Measurements from ENCODE around the gene GRIA4. TPM values are rescaled to one million over a fixed set of nuclear protein-coding genes. Genes with fewer than 3 reads are reported as not detected.

GRIA4 gene
- total RNA-seq, 3 donors from 2014 or later (not counting 1 experiment from before 2014, with no cell fraction given) = not detected

DNA sequence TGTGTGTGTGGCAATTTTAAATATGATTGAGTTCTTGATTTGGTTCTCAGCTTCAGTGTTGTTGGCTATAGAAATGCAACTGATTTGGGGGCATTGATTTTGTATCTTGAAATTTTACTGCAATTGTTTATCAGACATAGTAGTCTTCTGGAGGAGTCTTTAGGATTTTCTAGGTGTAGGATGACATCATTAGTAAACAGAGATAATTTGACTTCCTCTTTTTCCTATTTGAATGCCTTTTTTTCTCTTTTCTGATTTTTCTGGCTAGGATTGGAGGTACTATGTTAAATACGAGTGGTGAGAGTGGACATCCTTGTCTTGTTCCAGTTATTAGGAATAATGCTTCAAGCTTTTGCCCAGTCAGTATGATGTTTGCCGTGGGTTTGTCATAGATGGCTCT, 287.3 kb downstream of the GRIA4 start:
- H3K27ac ChIP-seq (ENCODE audit: low read length) = no peak overlapping the region
- peaks cover 2 to 6% of the 10 kb centered on the region in 2 donors for H3K9me3 Mint-ChIP-seq
- H3K27me3 Mint-ChIP-seq (ENCODE audit: low read depth in 2 of 2) = no peaks in the 10 kb centered on the region
- H3K9me3 ChIP-seq (ENCODE audit: control insufficient read depth, insufficient read depth, low read length) = no peaks in the 10 kb centered on the region
- DNase-seq (no peak), ATAC-seq (no peak)
- H3K4me3 Mint-ChIP-seq = no peak overlapping the region
- no peaks in the 10 kb centered on the region for H3K27me3 ChIP-seq (ENCODE audit: control insufficient read depth, insufficient read depth, low read length)
- no peaks in the 10 kb centered on the region for H3K4me1 Mint-ChIP-seq
- 91% methylated on average over 2 of the region's 2 CpGs for WGBS (ENCODE audit: insufficient coverage)
- intact Hi-C loops (cut with micrococcal nuclease) = no loop called here
- H3K36me3 ChIP-seq (ENCODE audit: control insufficient read depth, insufficient read depth, low read length) = no peaks in the 10 kb centered on the region
- no peak overlapping the region for H3K27ac Mint-ChIP-seq
- H3K4me1 ChIP-seq (ENCODE audit: control insufficient read depth, insufficient read depth, low read length) = no peaks in the 10 kb centered on the region
- no peaks in the 10 kb centered on the region for H3K36me3 Mint-ChIP-seq
- H3K4me3 ChIP-seq (ENCODE audit: low read length) = no peak overlapping the region
- TF ChIP-seq, protein P1, sequence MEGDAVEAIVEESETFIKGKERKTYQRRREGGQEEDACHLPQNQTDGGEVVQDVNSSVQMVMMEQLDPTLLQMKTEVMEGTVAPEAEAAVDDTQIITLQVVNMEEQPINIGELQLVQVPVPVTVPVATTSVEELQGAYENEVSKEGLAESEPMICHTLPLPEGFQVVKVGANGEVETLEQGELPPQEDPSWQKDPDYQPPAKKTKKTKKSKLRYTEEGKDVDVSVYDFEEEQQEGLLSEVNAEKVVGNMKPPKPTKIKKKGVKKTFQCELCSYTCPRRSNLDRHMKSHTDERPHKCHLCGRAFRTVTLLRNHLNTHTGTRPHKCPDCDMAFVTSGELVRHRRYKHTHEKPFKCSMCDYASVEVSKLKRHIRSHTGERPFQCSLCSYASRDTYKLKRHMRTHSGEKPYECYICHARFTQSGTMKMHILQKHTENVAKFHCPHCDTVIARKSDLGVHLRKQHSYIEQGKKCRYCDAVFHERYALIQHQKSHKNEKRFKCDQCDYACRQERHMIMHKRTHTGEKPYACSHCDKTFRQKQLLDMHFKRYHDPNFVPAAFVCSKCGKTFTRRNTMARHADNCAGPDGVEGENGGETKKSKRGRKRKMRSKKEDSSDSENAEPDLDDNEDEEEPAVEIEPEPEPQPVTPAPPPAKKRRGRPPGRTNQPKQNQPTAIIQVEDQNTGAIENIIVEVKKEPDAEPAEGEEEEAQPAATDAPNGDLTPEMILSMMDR (IDR thresholded peaks at IDR 0.05) = no peak

DNA sequence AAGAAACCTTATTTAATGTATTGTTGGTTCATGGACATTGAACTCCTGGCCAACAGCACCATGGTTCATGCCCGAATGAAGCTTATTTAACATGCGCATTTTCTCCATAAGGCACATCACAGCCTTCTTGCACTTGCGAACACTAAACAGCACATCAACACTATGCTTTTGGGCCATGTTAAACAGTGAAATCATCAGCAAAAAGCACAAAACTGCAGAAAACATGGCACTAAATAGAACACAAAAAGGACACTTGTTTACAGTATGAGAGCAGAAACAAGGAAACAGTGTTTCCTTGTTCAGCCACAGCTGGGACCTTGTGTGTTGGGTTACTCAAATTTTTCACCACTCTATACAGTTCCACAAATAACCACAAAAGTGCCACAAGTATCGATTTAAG, 289.9 kb downstream of the GRIA4 start:
- TF ChIP-seq, protein P1 (IDR thresholded peaks at IDR 0.05) = no peak
- H3K27ac Mint-ChIP-seq = no peak overlapping the region
- H3K4me1 Mint-ChIP-seq = no peaks in the 10 kb centered on the region
- intact Hi-C loops (cut with micrococcal nuclease) = no loop called here
- Histone ChIP-seq H3K4me3 (ENCODE audit: low read length) (no peak overlapping the region), H3K4me1 (ENCODE audit: control insufficient read depth, insufficient read depth, low read length) (no peaks in the 10 kb centered on the region), H3K9me3 (ENCODE audit: control insufficient read depth, insufficient read depth, low read length) (no peaks in the 10 kb centered on the region), H3K27me3 (ENCODE audit: control insufficient read depth, insufficient read depth, low read length) (no peaks in the 10 kb centered on the region), H3K27ac (ENCODE audit: low read length) (no peak overlapping the region), H3K36me3 (ENCODE audit: control insufficient read depth, insufficient read depth, low read length) (no peaks in the 10 kb centered on the region)
- 90% methylated on average over 3 of the region's 4 CpGs for WGBS (ENCODE audit: insufficient coverage)
- no peak for DNase-seq
- H3K4me3 Mint-ChIP-seq = no peak overlapping the region
- H3K9me3 Mint-ChIP-seq = peaks cover 2 to 6% of the 10 kb centered on the region in 2 donors
- H3K36me3 Mint-ChIP-seq = no peaks in the 10 kb centered on the region
- no peaks in the 10 kb centered on the region for H3K27me3 Mint-ChIP-seq (ENCODE audit: low read depth in 2 of 2)
- ATAC-seq = no peak

- ATAC-seq (no peak), DNase-seq (no peak)
- intact Hi-C loops (cut with micrococcal nuclease) = no loop called here
- Mint-ChIP-seq H3K27ac (no peak overlapping the region), H3K36me3 (no peaks in the 10 kb centered on the region), H3K9me3 (peaks cover 4% of the 10 kb centered on the region in 2 donors), H3K4me1 (no peaks in the 10 kb centered on the region), H3K27me3 (ENCODE audit: low read depth in 2 of 2) (no peaks in the 10 kb centered on the region), H3K4me3 (no peak overlapping the region)
- H3K27me3 ChIP-seq (ENCODE audit: control insufficient read depth, insufficient read depth, low read length) = no peaks in the 10 kb centered on the region
- no peak overlapping the region for H3K4me3 ChIP-seq (ENCODE audit: low read length)
- no peaks in the 10 kb centered on the region for H3K36me3 ChIP-seq (ENCODE audit: control insufficient read depth, insufficient read depth, low read length)
- TF ChIP-seq, protein P1 (IDR thresholded peaks at IDR 0.05) = no peak
- H3K9me3 ChIP-seq (ENCODE audit: control insufficient read depth, insufficient read depth, low read length) = no peaks in the 10 kb centered on the region
- H3K4me1 ChIP-seq (ENCODE audit: control insufficient read depth, insufficient read depth, low read length) = no peaks in the 10 kb centered on the region
- no peak overlapping the region for H3K27ac ChIP-seq (ENCODE audit: low read length)
- 88% methylated on average over 11 of the region's 11 CpGs for WGBS (ENCODE audit: insufficient coverage)
These were observed 290.7 kb downstream of the GRIA4 start for GRCh38 chr11:105900515-105901035.

DNA sequence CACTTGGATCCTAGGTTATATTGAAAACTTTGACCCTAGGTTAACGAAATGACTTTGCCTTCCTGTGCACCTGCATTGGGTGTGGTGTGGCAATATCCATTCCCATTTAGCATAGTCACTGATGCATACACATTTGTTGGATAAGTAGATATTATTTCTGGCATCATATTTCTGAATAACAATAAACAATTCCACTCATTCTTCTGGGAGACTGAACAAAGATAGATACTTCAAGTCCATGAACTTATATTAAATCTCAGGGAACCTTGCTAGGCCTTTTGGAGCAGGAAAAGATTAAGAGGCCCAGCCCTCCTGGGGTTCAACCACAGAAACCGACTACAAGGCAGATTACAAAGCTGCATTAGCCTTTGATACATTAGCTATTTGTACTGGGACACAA, 293.2 kb downstream of the GRIA4 start:
- H3K4me3 Mint-ChIP-seq = no peak overlapping the region
- H3K4me3 ChIP-seq (ENCODE audit: low read length) = no peak overlapping the region
- DNase-seq = no peak
- 89% methylated on average over 1 of the region's 2 CpGs for WGBS (ENCODE audit: insufficient coverage)
- H3K27me3 ChIP-seq (ENCODE audit: control insufficient read depth, insufficient read depth, low read length) = no peaks in the 10 kb centered on the region
- H3K27me3 Mint-ChIP-seq (ENCODE audit: low read depth in 2 of 2) = no peaks in the 10 kb centered on the region
- no peaks in the 10 kb centered on the region for H3K36me3 Mint-ChIP-seq
- TF ChIP-seq, protein P1 (IDR thresholded peaks at IDR 0.05) = no peak
- peaks cover 3 to 6% of the 10 kb centered on the region in 2 donors for H3K9me3 Mint-ChIP-seq
- no peak overlapping the region for H3K27ac ChIP-seq (ENCODE audit: low read length)
- intact Hi-C loops (cut with micrococcal nuclease) = no loop called here
- ATAC-seq = no peak
- no peaks in the 10 kb centered on the region for H3K36me3 ChIP-seq (ENCODE audit: control insufficient read depth, insufficient read depth, low read length)
- no peaks in the 10 kb centered on the region for H3K9me3 ChIP-seq (ENCODE audit: control insufficient read depth, insufficient read depth, low read length)
- no peaks in the 10 kb centered on the region for H3K4me1 ChIP-seq (ENCODE audit: control insufficient read depth, insufficient read depth, low read length)
- H3K4me1 Mint-ChIP-seq = no peaks in the 10 kb centered on the region
- no peak overlapping the region for H3K27ac Mint-ChIP-seq
